Spinal cord (tissue), 10 donors: ENCODE results near the gene ZFX. TPM values are rescaled to one million over a fixed set of nuclear protein-coding genes. Genes with fewer than 3 reads are reported as not detected.
A peak's percentile ranks its signal among the peaks of the same experiment; 100 is the strongest.

ENCODE experiments used
- DNase-seq, 6 donors: peaks; one replicate each; pipeline versions ENCODE4 v3.0.0 to v3.0.0-alpha.2; 2013 to 2015; ENCODE audit warnings: low spot score in 6 of 6, low read depth in 4 of 6
- H3K27ac ChIP-seq: one replicate; pipeline ENCODE4 v1.5.1; 2013; ENCODE audit warnings: low read depth, low read length, control low read depth
- H3K27me3 ChIP-seq: one replicate; pipeline ENCODE4 v1.6.1; 2013; ENCODE audit warnings: low read length; ENCODE audit not compliant: control insufficient read depth, insufficient read depth
- H3K36me3 ChIP-seq: one replicate; pipeline ENCODE4 v1.6.1; 2013; ENCODE audit warnings: low read length; ENCODE audit not compliant: control insufficient read depth, insufficient read depth
- H3K4me1 ChIP-seq: one replicate; pipeline ENCODE4 v1.6.1; 2013; ENCODE audit warnings: low read length; ENCODE audit not compliant: control insufficient read depth, insufficient read depth
- H3K4me3 ChIP-seq: one replicate; pipeline ENCODE4 v1.5.1; 2013; ENCODE audit warnings: low read depth, low read length, control low read depth
- H3K9me3 ChIP-seq: one replicate; pipeline ENCODE4 v1.6.1; 2013; ENCODE audit warnings: low read length; ENCODE audit not compliant: control insufficient read depth, insufficient read depth
- WGBS: methylation state at CpG from one replicate; pipeline ENCODE4 v1.1.5; 2013; ENCODE audit warnings: missing lambda C conversion rate; ENCODE audit not compliant: insufficient coverage; 5-methylcytosine and 5-hydroxymethylcytosine counted together
- long read RNA-seq, 4 donors: transcript quantifications; one replicate each; lab custom pipeline, GENCODE V29; 2026
- polyA plus RNA-seq, 2 donors: library from polyadenylated mRNA; unstranded; fragments of 120-200 nt; gene quantifications; one replicate each; pipeline ENCODE4 v1.2.1, GENCODE V29; 2013; ENCODE audit not compliant: insufficient read length in 2 of 2
- total RNA-seq, 2 donors: library from RNA; depleted of rRNA in 1 of 2; stranded (reverse); fragments of 120-200 nt in 1 of 2; fragments of >200 nt in 1 of 2; gene quantifications; one replicate each; pipeline versions ENCODE4 v1.2.3 to v1.2.4, GENCODE V29; 2013 to 2014
- donor health status: healthy.

The ZFX gene
- total RNA-seq (10 to 100 TPM; 61.9 to 72.6 TPM), polyA plus RNA-seq (10 to 100 TPM; 15.1 to 18.0 TPM)
- long read RNA-seq, donor 1: 0 reads
- long read RNA-seq, donor 2: 0 reads
- long read RNA-seq, donor 3: 0 reads
- long read RNA-seq, donor 4, partial matches to known transcripts: 0 of 1 reads
- long read RNA-seq, donor 4, other reads (novel, unspliced or antisense): 0 of 1 reads

DNA sequence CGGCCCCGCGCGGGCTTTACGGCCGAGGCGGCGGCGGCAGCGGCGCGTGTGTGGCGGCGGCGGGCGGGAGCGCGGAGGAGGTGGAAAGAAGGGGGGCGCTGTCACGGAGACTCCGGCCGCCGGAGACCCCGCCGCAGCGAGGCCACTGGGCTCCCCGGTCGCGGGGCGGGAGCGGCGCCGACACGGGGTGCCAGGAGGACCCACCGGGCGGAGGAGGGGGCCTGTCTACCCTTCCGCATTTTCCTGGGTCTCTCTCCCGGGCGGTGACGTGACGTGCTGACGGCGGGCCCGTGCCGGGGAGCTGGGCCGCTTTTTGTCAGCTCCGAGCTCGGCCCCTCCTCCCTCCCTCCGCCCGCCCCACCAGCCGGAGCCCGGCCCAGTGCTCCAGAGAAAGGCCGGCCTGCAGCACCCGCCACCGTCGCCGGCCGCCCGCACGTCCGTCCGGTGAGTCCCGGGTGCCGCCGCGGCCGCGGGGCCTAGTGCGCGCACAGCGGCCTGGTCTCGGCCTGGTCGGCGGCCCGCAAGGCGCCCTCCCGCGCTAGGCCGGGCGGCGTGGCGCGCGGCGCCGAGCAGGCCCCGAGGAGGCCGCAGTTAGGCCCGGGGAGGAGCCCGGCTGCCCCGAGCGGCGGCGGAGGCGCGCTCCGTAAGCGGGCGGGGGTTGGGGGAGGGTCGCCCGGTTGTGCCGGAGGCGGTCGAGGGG, at the start of gene ZFX:
Gene ZFX, plus strand, starts transcription at position 379 of the 700 bp plus-strand sequence. CDS start 23,014 bp downstream, outside the sequence.
- Histone ChIP-seq H3K4me3 (peak within 1 kb of the TSS; percentile 82), H3K36me3 (peaks cover 2% of the 10 kb centered on the region), H3K27me3 (no peaks in the 10 kb centered on the region), H3K27ac (peak within 1 kb of the TSS; percentile 91), H3K9me3 (no peaks in the 10 kb centered on the region), H3K4me1 (peaks cover 18% of the 10 kb centered on the region)
- peak in 4 of 6 donors; percentile 13 to 83 (median 52) for DNase-seq
- WGBS: under 1% methylated on average over 97 of the region's 104 CpGs

GRCh38 chrX:24100713-24101112, 48.8 kb upstream of the ZFX start:
- Histone ChIP-seq H3K4me1 (no peaks in the 10 kb centered on the region), H3K9me3 (no peaks in the 10 kb centered on the region), H3K27me3 (peaks cover 13% of the 10 kb centered on the region), H3K36me3 (no peaks in the 10 kb centered on the region), H3K27ac (no peak overlapping the region), H3K4me3 (no peak overlapping the region)
- 38% methylated on average over 2 of the region's 2 CpGs for WGBS
- no peak for DNase-seq

DNA sequence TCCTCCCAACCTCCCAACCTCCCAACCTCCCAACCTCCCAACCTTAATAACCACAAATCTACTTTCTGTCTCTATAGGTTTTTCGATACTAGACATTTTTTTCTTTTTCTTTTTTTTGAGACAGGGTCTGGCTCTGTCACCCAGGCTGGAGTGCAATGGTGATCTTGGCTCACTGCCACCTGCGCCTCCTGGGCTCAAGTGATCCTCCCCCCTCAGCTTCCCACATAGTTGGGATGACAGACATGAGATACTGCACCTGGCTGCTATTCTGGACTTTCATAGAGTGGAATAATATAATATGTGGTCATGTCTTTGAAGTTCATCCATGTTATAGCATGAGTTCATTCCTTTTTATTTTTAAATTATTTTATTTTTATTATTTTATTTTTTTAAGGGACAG, 39.5 kb upstream of the ZFX start:
- H3K9me3 ChIP-seq: no peaks in the 10 kb centered on the region
- H3K4me1 ChIP-seq: no peaks in the 10 kb centered on the region
- no peak overlapping the region for H3K4me3 ChIP-seq
- WGBS: 40% methylated on average over 1 of the region's 2 CpGs
- H3K36me3 ChIP-seq: no peaks in the 10 kb centered on the region
- no peak overlapping the region for H3K27ac ChIP-seq
- DNase-seq: no peak
- peaks cover 9% of the 10 kb centered on the region for H3K27me3 ChIP-seq

DNA sequence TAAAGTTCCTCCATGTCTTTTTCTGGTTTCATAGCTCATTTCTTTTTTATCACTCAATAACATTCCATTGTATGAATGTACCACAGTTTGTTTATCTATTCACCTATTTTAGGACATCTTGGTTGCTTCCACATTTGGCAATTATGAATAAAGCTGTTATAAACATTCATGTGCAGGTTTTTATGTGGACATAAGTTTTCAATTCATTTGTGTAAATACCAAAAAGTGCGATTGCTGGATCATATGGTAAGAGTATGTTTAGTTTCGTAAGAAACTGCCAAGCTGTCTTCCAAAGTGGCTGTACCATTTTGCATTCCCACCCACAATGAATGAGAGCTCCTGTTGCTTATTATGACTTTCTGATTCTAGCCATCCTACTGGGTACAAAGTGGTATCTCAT, 36.3 kb upstream of the ZFX start:
- Histone ChIP-seq H3K4me1 (no peaks in the 10 kb centered on the region), H3K4me3 (no peak overlapping the region), H3K27ac (no peak overlapping the region), H3K36me3 (no peaks in the 10 kb centered on the region), H3K27me3 (peaks cover 9% of the 10 kb centered on the region), H3K9me3 (no peaks in the 10 kb centered on the region)
- no CpG with 5 or more reads among the region's 2 CpGs for WGBS
- peak in 1 of 6 donors; percentile 42 for DNase-seq

DNA sequence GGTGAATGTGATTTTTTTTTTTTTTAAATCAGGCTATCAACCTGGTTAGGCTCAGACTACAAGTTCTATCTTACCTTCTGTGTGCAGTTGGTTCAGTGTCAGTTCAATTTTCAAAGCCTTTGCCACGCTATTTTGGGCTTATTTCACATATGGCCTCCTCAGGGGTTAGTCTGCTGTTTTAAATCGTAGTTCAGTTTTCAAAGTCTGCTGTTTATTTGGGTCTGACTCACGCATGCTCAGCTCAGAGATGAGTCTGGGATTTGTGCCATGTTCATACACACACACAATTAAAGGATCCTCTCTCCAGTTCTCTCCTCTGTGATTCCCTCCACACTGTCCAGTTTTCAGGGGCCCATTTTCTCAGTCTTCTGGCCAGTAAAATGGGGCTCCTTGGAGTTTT, 32.3 kb upstream of the ZFX start:
- peak in 3 of 6 donors; percentile 2 to 89 (median 34) for DNase-seq
- 83% methylated on average over 1 of the region's 3 CpGs for WGBS
- Histone ChIP-seq H3K36me3 (no peaks in the 10 kb centered on the region), H3K9me3 (no peaks in the 10 kb centered on the region), H3K4me1 (no peaks in the 10 kb centered on the region), H3K27ac (no peak overlapping the region), H3K4me3 (no peak overlapping the region), H3K27me3 (peaks cover 13% of the 10 kb centered on the region)

- no peak overlapping the region for H3K4me3 ChIP-seq
- H3K27ac ChIP-seq: no peak overlapping the region
- 93% methylated on average over 2 of the region's 4 CpGs for WGBS
- H3K36me3 ChIP-seq: no peaks in the 10 kb centered on the region
- DNase-seq: no peak
- H3K4me1 ChIP-seq: no peaks in the 10 kb centered on the region
- peaks cover 20% of the 10 kb centered on the region for H3K27me3 ChIP-seq
- H3K9me3 ChIP-seq: no peaks in the 10 kb centered on the region
These were observed 25.2 kb upstream of the ZFX start for GRCh38 chrX:24124244-24124799.

GRCh38 chrX:24125028-24125612, 24.4 kb upstream of the ZFX start:
- Histone ChIP-seq H3K9me3 (no peaks in the 10 kb centered on the region), H3K4me1 (no peaks in the 10 kb centered on the region), H3K27ac (no peak overlapping the region), H3K4me3 (no peak overlapping the region), H3K27me3 (peaks cover 18% of the 10 kb centered on the region), H3K36me3 (no peaks in the 10 kb centered on the region)
- 58% methylated on average over 8 of the region's 8 CpGs for WGBS
- DNase-seq: no peak

- no peak for DNase-seq
- H3K9me3 ChIP-seq: no peaks in the 10 kb centered on the region
- H3K4me3 ChIP-seq: no peak overlapping the region
- no peaks in the 10 kb centered on the region for H3K36me3 ChIP-seq
- 83% methylated on average over 1 of the region's 1 CpG for WGBS
- H3K27ac ChIP-seq: no peak overlapping the region
- H3K27me3 ChIP-seq: peaks cover 23% of the 10 kb centered on the region
- no peaks in the 10 kb centered on the region for H3K4me1 ChIP-seq
These were observed 18.1 kb upstream of the ZFX start for GRCh38 chrX:24131476-24131875.

DNA sequence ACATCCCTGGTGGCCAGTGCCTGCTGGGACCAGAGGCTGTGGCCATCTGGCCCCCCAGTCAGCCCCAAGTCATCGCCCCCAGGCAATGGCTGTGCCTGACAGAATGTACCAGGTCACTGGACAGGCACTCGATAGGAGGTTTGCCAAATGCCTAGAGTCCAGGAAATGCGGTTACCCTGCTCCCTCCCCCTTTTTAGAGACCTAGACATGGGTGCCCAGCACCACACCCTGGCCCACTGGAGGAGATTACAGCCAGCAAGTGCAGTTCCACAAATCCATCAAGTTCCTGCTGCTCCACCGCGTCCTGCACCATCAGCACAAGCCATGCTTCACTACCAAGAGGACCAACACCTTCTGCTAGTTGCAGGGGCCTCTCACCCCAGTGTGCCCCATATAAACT, 16.2 kb upstream of the ZFX start:
- Histone ChIP-seq H3K4me3 (no peak overlapping the region), H3K27me3 (peaks cover 31% of the 10 kb centered on the region), H3K4me1 (no peaks in the 10 kb centered on the region), H3K27ac (no peak overlapping the region), H3K36me3 (no peaks in the 10 kb centered on the region), H3K9me3 (no peaks in the 10 kb centered on the region)
- DNase-seq: no peak
- WGBS: 72% methylated on average over 2 of the region's 5 CpGs
